Endodermal cell (in vitro differentiated cells): ENCODE results near the gene C3orf62. TPM values are rescaled to one million over a fixed set of nuclear protein-coding genes. Genes with fewer than 3 reads are reported as not detected.

Experiments used
- DNase-seq: peaks from one replicate; pipeline ENCODE4 v3.0.0-alpha.2; 2017
- H3K27ac ChIP-seq: 2 replicates; pipeline ENCODE4 v1.5.1; 2013; ENCODE audit warnings: mild to moderate bottlenecking, low read depth, low read length, moderate library complexity
- H3K27me3 ChIP-seq: 2 replicates; pipeline ENCODE4 v1.6.1; 2013; ENCODE audit warnings: mild to moderate bottlenecking, low read length, moderate library complexity; ENCODE audit not compliant: insufficient read depth, control insufficient read depth, poor library complexity, severe bottlenecking
- H3K36me3 ChIP-seq: 2 replicates; pipeline ENCODE4 v1.7.0; 2013; ENCODE audit warnings: mild to moderate bottlenecking, low read length, moderate library complexity; ENCODE audit not compliant: control insufficient read depth, insufficient read depth
- H3K4me1 ChIP-seq: one replicate; pipeline ENCODE4 v1.7.0; 2013; ENCODE audit warnings: low read length; ENCODE audit not compliant: control insufficient read depth, insufficient read depth
- H3K4me3 ChIP-seq: 2 replicates; pipeline ENCODE4 v1.5.1; 2013; ENCODE audit warnings: mild to moderate bottlenecking, low read length, moderate library complexity
- H3K9ac ChIP-seq: 2 replicates; pipeline ENCODE4 v1.6.1; 2013; ENCODE audit warnings: mild to moderate bottlenecking, low read length, moderate library complexity; ENCODE audit not compliant: poor library complexity, severe bottlenecking; ENCODE audit errors: extremely low read depth
- H3K9me3 ChIP-seq: 2 replicates; pipeline ENCODE4 v1.6.1; 2013; ENCODE audit warnings: mild to moderate bottlenecking, low read length, moderate library complexity; ENCODE audit not compliant: control insufficient read depth
- H3K27ac Mint-ChIP-seq: 2 replicates; pipeline ENCODE4 v1.8.0; 2020; ENCODE audit warnings: mixed read lengths
- H3K27me3 Mint-ChIP-seq: 2 replicates; pipeline ENCODE4 v1.8.0; 2021; ENCODE audit warnings: mild to moderate bottlenecking, mixed read lengths; ENCODE audit not compliant: insufficient read depth
- H3K36me3 Mint-ChIP-seq: 2 replicates; pipeline ENCODE4 v1.8.0; 2020; ENCODE audit warnings: low read depth, mixed read lengths
- H3K4me1 Mint-ChIP-seq: 2 replicates; pipeline ENCODE4 v1.8.0; 2020; ENCODE audit warnings: mixed read lengths
- H3K4me3 Mint-ChIP-seq: 2 replicates; pipeline ENCODE4 v1.8.0; 2020; ENCODE audit warnings: mild to moderate bottlenecking, moderate library complexity, mixed read lengths
- H3K9me3 Mint-ChIP-seq: 2 replicates; pipeline ENCODE4 v1.8.0; 2020; ENCODE audit warnings: mild to moderate bottlenecking, mixed read lengths
- WGBS, 2 experiments: methylation state at CpG; one replicate each; pipeline versions ENCODE4 v1.1.5 to v1.1.7; 2013; ENCODE audit warnings: missing lambda C conversion rate in 2 of 2, mixed read lengths in 1 of 2; ENCODE audit not compliant: insufficient coverage in 1 of 2, insufficient read length in 1 of 2; 5-methylcytosine and 5-hydroxymethylcytosine counted together
- total RNA-seq, 2 donors: library from RNA; stranded (reverse); fragmentation: NEBNext Ultra II Directional in 1 of 2; extraction: Animal tissue kit (Norgen Biotek cat#: 25700) in 1 of 2; gene quantifications; 2 replicates in 1 of 2; 3 replicates in 1 of 2; pipeline ENCODE4 v1.2.1, GENCODE V29; 2021
- TF ChIP-seq, protein P1 (sequence below): fragments of 200-600 bp; sonication (generic); conservative IDR thresholded peaks from 2 replicates; pipeline ENCODE4 v1.5.0; 2021; ENCODE audit warnings: antibody characterized with exemption, mild to moderate bottlenecking

C3orf62 gene
- total RNA-seq, 2 donors from 2014 or later, result 3.6 to 4.8 TPM

DNA sequence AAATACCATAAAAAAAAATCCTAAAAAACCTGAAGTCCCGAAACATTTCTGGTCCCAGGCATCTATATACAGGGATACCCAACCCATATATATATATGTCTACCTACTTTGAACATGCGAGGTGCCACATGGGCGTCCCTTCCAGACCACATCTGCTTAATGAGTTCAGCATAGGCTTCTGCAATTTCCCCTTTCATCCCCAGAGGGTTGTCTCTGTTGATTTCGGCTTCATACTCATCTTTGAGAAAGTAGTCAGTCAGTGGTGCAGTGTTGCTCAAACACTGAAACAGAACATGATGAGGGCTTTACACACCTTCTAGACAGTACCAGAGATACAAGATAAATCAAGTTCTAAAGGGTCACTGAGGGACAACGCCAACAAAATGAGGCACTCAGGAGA lies 28.6 kb upstream of the C3orf62 start:
- Mint-ChIP-seq H3K4me1 (no peaks in the 10 kb centered on the region), H3K27me3 (no peaks in the 10 kb centered on the region), H3K9me3 (no peaks in the 10 kb centered on the region), H3K27ac (no peak overlapping the region), H3K36me3 (peaks cover 60% of the 10 kb centered on the region), H3K4me3 (no peak overlapping the region)
- no peaks in the 10 kb centered on the region for H3K27me3 ChIP-seq
- DNase-seq, result no peak
- WGBS, 2 experiments, result 97 to 100% methylated on average over 2 to 5 of the region's 5 CpGs
- peaks cover 60% of the 10 kb centered on the region for H3K36me3 ChIP-seq
- TF ChIP-seq, protein P1, sequence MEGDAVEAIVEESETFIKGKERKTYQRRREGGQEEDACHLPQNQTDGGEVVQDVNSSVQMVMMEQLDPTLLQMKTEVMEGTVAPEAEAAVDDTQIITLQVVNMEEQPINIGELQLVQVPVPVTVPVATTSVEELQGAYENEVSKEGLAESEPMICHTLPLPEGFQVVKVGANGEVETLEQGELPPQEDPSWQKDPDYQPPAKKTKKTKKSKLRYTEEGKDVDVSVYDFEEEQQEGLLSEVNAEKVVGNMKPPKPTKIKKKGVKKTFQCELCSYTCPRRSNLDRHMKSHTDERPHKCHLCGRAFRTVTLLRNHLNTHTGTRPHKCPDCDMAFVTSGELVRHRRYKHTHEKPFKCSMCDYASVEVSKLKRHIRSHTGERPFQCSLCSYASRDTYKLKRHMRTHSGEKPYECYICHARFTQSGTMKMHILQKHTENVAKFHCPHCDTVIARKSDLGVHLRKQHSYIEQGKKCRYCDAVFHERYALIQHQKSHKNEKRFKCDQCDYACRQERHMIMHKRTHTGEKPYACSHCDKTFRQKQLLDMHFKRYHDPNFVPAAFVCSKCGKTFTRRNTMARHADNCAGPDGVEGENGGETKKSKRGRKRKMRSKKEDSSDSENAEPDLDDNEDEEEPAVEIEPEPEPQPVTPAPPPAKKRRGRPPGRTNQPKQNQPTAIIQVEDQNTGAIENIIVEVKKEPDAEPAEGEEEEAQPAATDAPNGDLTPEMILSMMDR, result no peak
- H3K9me3 ChIP-seq, result no peaks in the 10 kb centered on the region
- H3K9ac ChIP-seq, result no peak overlapping the region
- no peak overlapping the region for H3K4me3 ChIP-seq
- H3K4me1 ChIP-seq, result no peaks in the 10 kb centered on the region
- no peak overlapping the region for H3K27ac ChIP-seq

DNA sequence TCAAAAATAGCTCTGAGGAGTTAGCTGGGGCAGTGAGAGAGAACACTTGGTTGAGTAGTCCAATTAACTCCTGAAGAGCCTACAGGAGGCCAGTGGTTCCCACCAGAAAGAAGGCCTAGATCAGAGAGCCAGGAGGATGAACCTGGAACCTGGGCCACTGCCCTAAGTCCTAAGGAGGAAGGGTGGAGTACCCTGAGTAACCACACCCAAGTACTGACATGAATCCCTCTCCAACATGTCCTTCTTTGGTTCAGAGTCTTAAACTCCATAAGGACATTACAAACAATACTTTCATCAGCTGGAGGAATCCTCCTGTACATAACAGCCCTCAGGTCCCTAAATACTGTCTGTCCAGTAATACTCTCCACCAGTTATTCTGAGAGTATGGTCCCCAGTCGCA lies 25.6 kb upstream of the C3orf62 start:
- no peaks in the 10 kb centered on the region for H3K27me3 Mint-ChIP-seq
- no peaks in the 10 kb centered on the region for H3K9me3 Mint-ChIP-seq

GRCh38 chr3:49300595-49300994 lies 23.6 kb upstream of the C3orf62 start:
- Mint-ChIP-seq H3K27me3 (no peaks in the 10 kb centered on the region), H3K36me3 (peaks cover 71% of the 10 kb centered on the region), H3K9me3 (no peaks in the 10 kb centered on the region), H3K4me3 (no peak overlapping the region), H3K4me1 (no peaks in the 10 kb centered on the region), H3K27ac (no peak overlapping the region)
- no peak for DNase-seq
- no peak overlapping the region for H3K9ac ChIP-seq
- H3K9me3 ChIP-seq, result no peaks in the 10 kb centered on the region
- no peaks in the 10 kb centered on the region for H3K27me3 ChIP-seq
- WGBS, 2 experiments, result 98% methylated on average over 2 of the region's 3 CpGs; no CpG with 5 or more reads in 1 of the 2 experiments
- H3K4me1 ChIP-seq, result no peaks in the 10 kb centered on the region
- peaks cover 62% of the 10 kb centered on the region for H3K36me3 ChIP-seq
- H3K27ac ChIP-seq, result no peak overlapping the region
- H3K4me3 ChIP-seq, result no peak overlapping the region
- TF ChIP-seq, protein P1, result no peak

More for the DNA sequence above, 25.6 kb upstream of the C3orf62 start:
- Histone ChIP-seq H3K9ac (no peak overlapping the region), H3K4me1 (no peaks in the 10 kb centered on the region), H3K36me3 (peaks cover 63% of the 10 kb centered on the region), H3K27me3 (no peaks in the 10 kb centered on the region), H3K4me3 (no peak overlapping the region), H3K27ac (no peak overlapping the region), H3K9me3 (no peaks in the 10 kb centered on the region)
- 93% methylated on average over 1 of the region's 1 CpG; no CpG with 5 or more reads in 1 of the 2 experiments for WGBS, 2 experiments
- TF ChIP-seq, protein P1, result no peak
- no peak overlapping the region for H3K4me3 Mint-ChIP-seq
- H3K36me3 Mint-ChIP-seq, result peaks cover 69% of the 10 kb centered on the region
- DNase-seq, result no peak
- H3K4me1 Mint-ChIP-seq, result no peaks in the 10 kb centered on the region
- H3K27ac Mint-ChIP-seq, result no peak overlapping the region
